Ammon's horn (tissue), 1 donor: ENCODE measurements around the gene HOXA6.

ENCODE experiments used
- DNase-seq: peaks from one replicate; pipeline ENCODE4 v3.0.0-alpha.2; 2016; ENCODE audit warnings: low spot score

Gene HOXA6

GRCh38 chr7:27137640-27138315 lies 9.8 kb downstream of the HOXA6 start:
- no peak for DNase-seq

- DNase-seq: no peak
Observed at GRCh38 chr7:27134392-27134791, 13.2 kb downstream of the HOXA6 start.

- DNase-seq: no peak
Observed at GRCh38 chr7:27133409-27134231, 14.0 kb downstream of the HOXA6 start.

GRCh38 chr7:27132978-27133377 lies 14.6 kb downstream of the HOXA6 start:
- DNase-seq: no peak

GRCh38 chr7:27132214-27132613 lies 15.4 kb downstream of the HOXA6 start:
- DNase-seq: no peak

GRCh38 chr7:27131390-27131819 lies 16.2 kb downstream of the HOXA6 start:
- DNase-seq: no peak

GRCh38 chr7:27130540-27131389 lies 16.8 kb downstream of the HOXA6 start, which contains the start of gene HOXA4:
Gene HOXA4 (minus strand): TSS chr7:27130757. CDS start chr7:27130733, 24 bp downstream.
- peak; percentile 28 for DNase-seq

GRCh38 chr7:27129729-27130539 lies 17.6 kb downstream of the HOXA6 start:
- no peak for DNase-seq

- no peak for DNase-seq
Observed at GRCh38 chr7:27128776-27129728, 18.5 kb downstream of the HOXA6 start.

- no peak for DNase-seq
Observed at GRCh38 chr7:27128034-27128433, 19.5 kb downstream of the HOXA6 start.

GRCh38 chr7:27126596-27127327 lies 20.8 kb downstream of the HOXA6 start:
- no peak for DNase-seq

- DNase-seq: no peak
Observed at GRCh38 chr7:27125986-27126394, 21.6 kb downstream of the HOXA6 start.

GRCh38 chr7:27124902-27125689 lies 22.5 kb downstream of the HOXA6 start:
- no peak for DNase-seq

GRCh38 chr7:27124096-27124901 lies 23.3 kb downstream of the HOXA6 start:
- DNase-seq: no peak

- DNase-seq: no peak
Observed at GRCh38 chr7:27123477-27124053, 24.0 kb downstream of the HOXA6 start.

GRCh38 chr7:27123007-27123476 lies 24.5 kb downstream of the HOXA6 start:
- DNase-seq: no peak
